ENCODE measurements around the gene TRIM50. TPM values are rescaled to one million over a fixed set of nuclear protein-coding genes. Genes with fewer than 3 reads are reported as not detected.
"Not testable (repeated sequence)": the region's sequence is repeated elsewhere in the genome, so short reads cannot be mapped to it uniquely, and the experiment has no call there.

TRIM50 gene
- total RNA-seq (2021; fragmentation: NEBNext Ultra II Directional; extraction: Animal tissue kit (Norgen Biotek cat#: 25700)), result not detected
- long read RNA-seq, result 0 reads

DNA sequence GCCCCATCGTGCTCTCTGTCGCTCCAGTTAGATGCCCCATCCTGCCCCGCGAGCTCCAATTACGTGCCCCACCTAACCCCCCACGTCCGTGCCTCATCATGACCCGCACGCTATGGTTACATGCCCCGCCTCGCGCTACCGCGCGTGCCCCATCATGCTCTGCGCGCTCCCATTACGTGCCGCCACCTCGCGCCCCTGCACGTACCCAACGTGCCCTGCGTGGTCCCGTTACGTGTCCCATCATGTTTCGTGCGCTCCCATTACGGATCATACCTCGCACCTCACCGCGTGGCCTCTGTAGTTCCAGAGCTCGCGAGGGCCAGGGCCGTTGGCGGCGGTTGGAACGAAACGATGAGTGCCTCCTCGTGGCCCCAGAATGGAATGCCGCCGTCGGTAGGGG, at the start of gene TRIM50, which contains the start of gene FKBP6:
Gene TRIM50, minus strand, starts transcription at position 161 of the 400 bp plus-strand sequence. CDS start 3,295 bp downstream, outside the sequence.
Gene FKBP6, plus strand, starts transcription at position 240 of the 400 bp plus-strand sequence. CDS start 268 bp downstream, outside the sequence.
- H3K4me3 Mint-ChIP-seq; H3K36me3 Mint-ChIP-seq (ENCODE audit: low read depth); H3K27ac Mint-ChIP-seq; H3K9me3 Mint-ChIP-seq; DNase-seq: not testable (repeated sequence)
- Mint-ChIP-seq H3K4me1 (ENCODE audit: low read depth) (peaks cover 22% of the 10 kb centered on the region), H3K27me3 (ENCODE audit: insufficient read depth) (peaks cover 15% of the 10 kb centered on the region)

DNA sequence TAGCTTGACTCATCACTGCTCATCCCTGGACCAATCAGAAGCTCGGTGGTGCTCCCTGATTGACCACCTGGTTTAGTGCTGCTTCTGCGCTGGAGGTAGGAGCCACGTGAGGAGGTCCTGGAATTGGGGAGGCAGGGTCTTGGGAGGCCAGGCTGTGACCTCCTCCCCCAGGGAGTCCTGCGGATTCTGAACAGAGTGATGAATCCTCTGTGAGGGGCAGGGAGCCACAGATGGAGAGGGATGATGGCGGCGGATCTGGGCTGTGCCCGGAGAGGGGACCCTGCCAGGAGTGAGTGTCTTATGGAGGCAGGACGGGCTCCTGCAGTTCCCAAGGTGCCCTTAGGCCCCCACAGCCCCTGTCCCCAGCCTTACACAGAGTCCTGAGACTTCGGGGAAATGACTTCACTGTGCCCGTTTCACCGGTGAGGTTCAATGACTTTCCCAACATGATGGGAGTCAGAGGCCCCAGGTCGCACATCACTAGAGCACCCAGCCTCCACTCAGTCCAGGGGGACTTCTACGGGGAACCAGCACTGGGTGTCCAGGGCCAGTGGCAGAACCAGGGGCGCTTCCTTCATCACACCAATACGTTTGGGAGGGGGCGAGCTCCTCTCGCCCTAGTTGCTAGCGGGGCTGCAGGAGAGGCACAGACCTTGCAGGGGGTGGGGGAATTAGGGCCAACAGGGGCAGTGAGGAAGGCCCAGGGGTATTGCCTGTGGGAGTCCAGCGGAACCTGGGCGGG, 49.0 kb upstream of the TRIM50 start:
- H3K4me1 Mint-ChIP-seq (ENCODE audit: low read depth), result no peaks in the 10 kb centered on the region
- H3K27me3 Mint-ChIP-seq (ENCODE audit: insufficient read depth), result peaks cover 27% of the 10 kb centered on the region
- H3K9me3 Mint-ChIP-seq, result peaks cover 6% of the 10 kb centered on the region; the same call in 1 of the 2 replicates
- H3K36me3 Mint-ChIP-seq (ENCODE audit: low read depth), result peaks cover 5% of the 10 kb centered on the region; the same call in 1 of the 2 replicates
- TF ChIP-seq, protein P1, sequence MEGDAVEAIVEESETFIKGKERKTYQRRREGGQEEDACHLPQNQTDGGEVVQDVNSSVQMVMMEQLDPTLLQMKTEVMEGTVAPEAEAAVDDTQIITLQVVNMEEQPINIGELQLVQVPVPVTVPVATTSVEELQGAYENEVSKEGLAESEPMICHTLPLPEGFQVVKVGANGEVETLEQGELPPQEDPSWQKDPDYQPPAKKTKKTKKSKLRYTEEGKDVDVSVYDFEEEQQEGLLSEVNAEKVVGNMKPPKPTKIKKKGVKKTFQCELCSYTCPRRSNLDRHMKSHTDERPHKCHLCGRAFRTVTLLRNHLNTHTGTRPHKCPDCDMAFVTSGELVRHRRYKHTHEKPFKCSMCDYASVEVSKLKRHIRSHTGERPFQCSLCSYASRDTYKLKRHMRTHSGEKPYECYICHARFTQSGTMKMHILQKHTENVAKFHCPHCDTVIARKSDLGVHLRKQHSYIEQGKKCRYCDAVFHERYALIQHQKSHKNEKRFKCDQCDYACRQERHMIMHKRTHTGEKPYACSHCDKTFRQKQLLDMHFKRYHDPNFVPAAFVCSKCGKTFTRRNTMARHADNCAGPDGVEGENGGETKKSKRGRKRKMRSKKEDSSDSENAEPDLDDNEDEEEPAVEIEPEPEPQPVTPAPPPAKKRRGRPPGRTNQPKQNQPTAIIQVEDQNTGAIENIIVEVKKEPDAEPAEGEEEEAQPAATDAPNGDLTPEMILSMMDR (IDR thresholded peaks at IDR 0.05), result no peak
- H3K4me3 Mint-ChIP-seq, result no peak overlapping the region
- H3K27ac Mint-ChIP-seq, result no peak overlapping the region
- DNase-seq, result no peak

DNA sequence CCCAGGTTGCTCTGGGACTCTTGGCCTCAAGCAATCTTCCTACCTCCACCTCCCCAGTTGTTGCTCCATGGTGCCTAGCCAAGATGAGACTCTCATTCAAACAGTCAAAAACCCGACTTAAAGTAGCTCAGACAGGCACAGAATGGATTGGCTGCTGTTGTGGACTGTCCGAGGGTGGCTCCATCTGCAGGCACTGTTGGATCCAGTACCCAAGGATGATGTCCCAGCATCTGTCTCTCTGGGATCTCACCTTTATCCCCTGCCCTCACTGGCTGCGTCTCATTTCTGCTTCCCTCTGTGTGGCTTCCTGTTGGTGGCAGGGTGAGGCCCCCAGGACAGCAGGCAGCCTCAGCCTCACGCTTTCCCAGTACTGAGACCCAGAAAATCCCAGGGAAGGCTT, 48.4 kb upstream of the TRIM50 start:
- H3K4me3 Mint-ChIP-seq; H3K36me3 Mint-ChIP-seq (ENCODE audit: low read depth); H3K27ac Mint-ChIP-seq; H3K4me1 Mint-ChIP-seq (ENCODE audit: low read depth); DNase-seq; H3K9me3 Mint-ChIP-seq: not testable (repeated sequence)
- peaks cover 22% of the 10 kb centered on the region for H3K27me3 Mint-ChIP-seq (ENCODE audit: insufficient read depth)

DNA sequence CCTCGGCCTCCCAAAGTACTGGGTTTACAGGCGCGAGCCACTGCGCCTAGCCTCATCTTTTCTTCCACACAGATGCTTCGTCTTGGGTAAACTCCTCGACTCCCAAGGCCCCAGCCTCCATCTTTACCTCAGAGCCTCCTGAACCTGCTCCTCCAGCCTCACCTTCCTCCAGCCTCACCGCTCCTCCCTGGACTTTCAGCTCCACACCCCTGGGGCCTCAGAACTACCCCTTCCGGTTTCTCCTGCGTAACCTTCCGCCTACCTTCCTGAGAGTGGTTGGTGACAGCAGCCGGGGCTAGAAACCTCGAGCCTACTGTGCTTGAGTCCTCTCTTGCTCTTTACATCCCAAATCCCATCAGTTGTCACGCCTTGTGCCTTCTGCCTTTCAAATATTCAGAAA, 45.9 kb upstream of the TRIM50 start:
- Mint-ChIP-seq H3K36me3 (ENCODE audit: low read depth) (peaks cover 5% of the 10 kb centered on the region; the same call in 1 of the 2 replicates), H3K27me3 (ENCODE audit: insufficient read depth) (peaks cover 21% of the 10 kb centered on the region), H3K4me3 (no peak overlapping the region), H3K27ac (no peak overlapping the region), H3K9me3 (peaks cover 6% of the 10 kb centered on the region; the same call in 1 of the 2 replicates), H3K4me1 (ENCODE audit: low read depth) (no peaks in the 10 kb centered on the region)
- TF ChIP-seq, protein P1 (IDR thresholded peaks at IDR 0.05), result no peak
- DNase-seq, result no peak

DNA sequence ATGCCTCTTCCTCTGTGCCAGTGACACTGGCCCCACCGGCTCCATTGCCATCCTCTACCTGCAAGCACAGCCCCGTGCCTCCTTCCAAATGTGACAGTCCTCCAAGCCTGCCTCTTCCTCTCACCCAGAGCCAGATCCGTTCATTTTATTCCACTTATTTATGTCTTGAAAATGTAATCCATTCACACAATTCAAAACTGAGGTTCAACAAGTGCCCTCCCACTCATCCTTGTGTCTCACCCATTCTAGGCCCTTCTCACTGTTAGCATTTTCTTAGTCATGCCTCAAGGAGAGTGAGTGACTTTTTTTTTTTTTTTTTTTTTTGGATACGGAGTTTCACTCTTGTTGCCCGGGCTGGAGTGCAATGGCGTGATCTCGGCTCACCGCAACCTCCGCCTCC, 41.7 kb upstream of the TRIM50 start:
- H3K9me3 Mint-ChIP-seq, result no peaks in the 10 kb centered on the region
- H3K4me3 Mint-ChIP-seq, result no peak overlapping the region
- no peak for DNase-seq
- H3K4me1 Mint-ChIP-seq (ENCODE audit: low read depth), result no peaks in the 10 kb centered on the region
- TF ChIP-seq, protein P1 (IDR thresholded peaks at IDR 0.05), result no peak
- H3K36me3 Mint-ChIP-seq (ENCODE audit: low read depth), result no peaks in the 10 kb centered on the region
- H3K27ac Mint-ChIP-seq, result no peak overlapping the region
- H3K27me3 Mint-ChIP-seq (ENCODE audit: insufficient read depth), result peaks cover 28% of the 10 kb centered on the region

DNA sequence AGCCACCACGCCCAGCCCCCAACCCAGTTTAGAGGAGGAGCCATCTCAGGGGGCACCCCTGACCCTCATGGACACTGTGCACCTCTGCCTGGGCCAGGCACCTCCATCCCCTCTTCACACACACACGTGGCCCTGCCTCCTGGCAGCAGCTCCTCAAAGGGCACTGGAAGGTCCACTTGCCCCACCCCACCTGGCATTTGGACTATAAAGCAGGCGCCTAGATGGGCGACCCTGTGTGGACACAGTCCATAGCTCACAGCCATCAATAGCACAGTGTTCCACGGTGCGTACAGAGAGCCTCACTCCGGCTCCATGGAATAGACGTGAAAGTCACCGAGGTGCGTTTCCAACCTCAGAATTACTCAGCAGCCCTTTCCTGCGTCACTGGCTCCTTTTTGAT, 41.1 kb upstream of the TRIM50 start:
- Mint-ChIP-seq H3K36me3 (ENCODE audit: low read depth) (no peaks in the 10 kb centered on the region), H3K4me1 (ENCODE audit: low read depth) (no peaks in the 10 kb centered on the region), H3K4me3 (no peak overlapping the region), H3K27ac (no peak overlapping the region), H3K27me3 (ENCODE audit: insufficient read depth) (peaks cover 24% of the 10 kb centered on the region), H3K9me3 (no peaks in the 10 kb centered on the region)
- TF ChIP-seq, protein P1 (IDR thresholded peaks at IDR 0.05), result no peak
- no peak for DNase-seq

Measured in HFFc6 (cell line).